Measurements from ENCODE around the gene SCAND1.
"Not testable (repeated sequence)": the region's sequence is repeated elsewhere in the genome, so short reads cannot be mapped to it uniquely, and the experiment has no call there.

Gene SCAND1

DNA sequence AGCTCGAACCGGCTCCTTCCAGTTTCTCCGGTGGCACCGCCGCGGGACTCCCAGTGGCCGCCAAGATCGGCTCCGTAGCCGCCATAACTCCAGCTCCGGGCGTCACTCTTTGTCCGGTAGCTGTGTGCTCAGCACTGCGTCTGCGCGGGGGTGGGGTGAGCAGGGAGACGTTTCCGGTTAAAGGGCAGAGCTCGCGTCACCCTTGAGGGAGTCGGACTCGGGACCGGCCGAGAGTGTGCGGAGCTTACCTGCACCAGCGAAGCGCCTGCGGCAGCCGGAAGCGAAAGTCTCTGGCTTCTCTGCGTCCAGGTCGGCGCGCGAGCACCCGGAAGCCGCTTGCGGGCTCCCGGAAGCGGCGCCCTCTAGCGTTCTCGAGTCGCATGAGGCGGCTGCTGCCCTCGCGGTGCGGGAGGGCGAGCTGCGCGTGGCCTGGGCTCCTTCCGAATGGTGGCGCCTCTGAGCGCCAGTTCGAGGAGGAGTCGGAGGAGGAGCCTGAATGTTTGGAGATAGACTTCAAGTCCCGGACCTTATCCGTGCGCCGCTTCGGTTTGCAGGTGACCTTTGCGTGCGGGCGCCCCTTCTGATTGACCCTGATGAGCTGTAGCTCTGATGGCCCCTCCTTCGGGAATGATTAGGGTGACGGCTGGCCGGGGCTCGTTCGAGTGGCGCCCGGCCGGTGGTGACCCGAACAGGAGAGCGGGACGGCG, at the start of gene SCAND1:
Gene SCAND1, minus strand, starts transcription at position 303 of the 707 bp plus-strand sequence. Its CDS starts 218 bp downstream, at position 85.
- Mint-ChIP-seq H3K9me3 (peaks cover 3% of the 10 kb centered on the region), H3K27me3 (no peaks in the 10 kb centered on the region), H3K4me1 (ENCODE audit: low read depth) (peaks cover 16% of the 10 kb centered on the region), H3K4me3 (peak within 1 kb of the TSS; percentile 99), H3K27ac (peak within 1 kb of the TSS; percentile 99), H3K36me3 (ENCODE audit: low read depth) (peaks cover 9% of the 10 kb centered on the region)

DNA sequence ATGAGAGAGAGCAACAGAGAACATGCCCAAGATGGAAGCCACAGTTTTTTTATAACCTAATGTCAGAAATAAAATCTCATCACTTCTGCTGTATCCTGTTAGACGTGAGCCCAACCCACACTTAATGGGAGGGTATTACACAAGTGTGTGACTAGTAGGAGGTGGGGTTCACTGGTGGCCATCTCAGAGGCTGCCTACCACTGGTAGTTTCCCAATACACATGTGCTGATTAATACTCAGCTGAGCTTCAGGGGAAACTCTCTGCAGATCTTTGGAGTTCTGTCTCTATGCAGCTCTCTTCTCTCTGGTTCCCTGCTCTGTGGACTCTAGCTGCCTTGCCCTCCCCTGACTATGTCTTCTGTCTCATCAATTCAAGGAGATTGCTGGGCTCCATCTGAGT, 49.7 kb upstream of the SCAND1 start:
- Mint-ChIP-seq H3K4me3 (no peak overlapping the region), H3K9me3 (peaks cover 9% of the 10 kb centered on the region), H3K27ac (no peak overlapping the region), H3K4me1 (ENCODE audit: low read depth) (no peaks in the 10 kb centered on the region), H3K36me3 (ENCODE audit: low read depth) (peaks cover 8% of the 10 kb centered on the region), H3K27me3 (peaks cover 18% of the 10 kb centered on the region)

DNA sequence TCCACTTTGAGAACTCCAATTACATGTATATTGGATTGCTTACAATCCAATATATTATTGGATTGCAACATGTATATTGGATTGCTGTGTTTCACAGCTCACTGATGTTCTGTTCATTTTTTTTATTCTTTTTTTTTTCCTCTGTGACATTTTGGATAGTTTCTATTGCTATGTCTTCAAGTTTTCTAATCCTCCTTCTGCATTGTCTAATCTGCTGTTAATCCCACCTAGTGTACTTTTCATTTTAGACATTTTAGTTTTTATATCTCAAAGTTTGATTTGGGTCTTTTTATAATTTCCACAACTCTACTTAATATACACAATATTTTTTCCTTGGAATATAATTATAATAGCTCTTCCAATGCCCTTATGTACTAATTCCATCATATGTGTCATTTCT, 48.6 kb upstream of the SCAND1 start:
- H3K27me3 Mint-ChIP-seq, result peaks cover 18% of the 10 kb centered on the region
- H3K4me1 Mint-ChIP-seq (ENCODE audit: low read depth), result no peaks in the 10 kb centered on the region
- H3K4me3 Mint-ChIP-seq, result no peak overlapping the region
- peaks cover 8% of the 10 kb centered on the region for H3K36me3 Mint-ChIP-seq (ENCODE audit: low read depth)
- no peak overlapping the region for H3K27ac Mint-ChIP-seq
- peaks cover 9% of the 10 kb centered on the region for H3K9me3 Mint-ChIP-seq

DNA sequence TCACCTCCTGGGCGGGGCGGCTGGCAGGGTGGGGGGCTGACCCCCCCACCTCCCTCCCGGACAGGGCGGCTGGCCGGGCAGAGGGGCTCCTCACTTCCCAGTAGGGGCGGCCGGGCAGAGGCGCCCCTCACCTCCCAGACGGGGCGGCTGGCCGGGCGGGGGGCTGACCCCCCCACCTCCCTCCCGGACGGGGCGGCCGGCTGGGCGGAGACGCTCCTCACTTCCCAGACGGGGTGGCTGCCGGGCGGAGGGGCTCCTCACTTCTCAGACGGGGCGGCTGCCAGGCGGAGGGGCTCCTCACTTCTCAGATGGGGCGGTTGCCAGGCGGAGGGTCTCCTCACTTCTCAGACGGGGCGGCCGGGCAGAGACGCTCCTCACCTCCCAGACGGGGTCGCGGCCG, 47.0 kb upstream of the SCAND1 start:
- H3K27ac Mint-ChIP-seq, result not testable (repeated sequence)

DNA sequence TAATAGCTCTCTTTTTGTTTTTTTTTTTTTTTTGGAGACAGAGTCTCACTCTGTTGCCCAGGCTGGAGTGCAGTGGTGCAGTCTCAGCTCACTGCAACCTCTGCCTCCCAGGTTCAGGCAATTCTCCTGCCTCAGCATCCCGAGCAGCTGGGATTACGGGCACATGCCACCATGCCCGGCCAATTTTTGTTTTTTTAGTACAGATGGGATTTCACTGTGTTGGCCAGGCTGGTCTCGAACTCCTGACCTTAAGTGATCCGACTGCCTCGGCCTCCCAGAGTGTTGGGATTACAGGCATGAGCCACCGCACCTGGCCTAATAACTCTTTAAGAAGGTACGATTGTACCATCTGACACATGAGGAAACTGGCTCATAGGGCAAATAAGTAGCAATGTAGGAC, 42.2 kb upstream of the SCAND1 start:
- not testable (repeated sequence) for H3K27ac Mint-ChIP-seq; H3K4me3 Mint-ChIP-seq; H3K9me3 Mint-ChIP-seq; H3K27me3 Mint-ChIP-seq; H3K4me1 Mint-ChIP-seq (ENCODE audit: low read depth); H3K36me3 Mint-ChIP-seq (ENCODE audit: low read depth)

More for the DNA sequence above, 47.0 kb upstream of the SCAND1 start:
- H3K27me3 Mint-ChIP-seq, result peaks cover 18% of the 10 kb centered on the region
- not testable (repeated sequence) for H3K4me1 Mint-ChIP-seq (ENCODE audit: low read depth); H3K9me3 Mint-ChIP-seq; H3K36me3 Mint-ChIP-seq (ENCODE audit: low read depth); H3K4me3 Mint-ChIP-seq

DNA sequence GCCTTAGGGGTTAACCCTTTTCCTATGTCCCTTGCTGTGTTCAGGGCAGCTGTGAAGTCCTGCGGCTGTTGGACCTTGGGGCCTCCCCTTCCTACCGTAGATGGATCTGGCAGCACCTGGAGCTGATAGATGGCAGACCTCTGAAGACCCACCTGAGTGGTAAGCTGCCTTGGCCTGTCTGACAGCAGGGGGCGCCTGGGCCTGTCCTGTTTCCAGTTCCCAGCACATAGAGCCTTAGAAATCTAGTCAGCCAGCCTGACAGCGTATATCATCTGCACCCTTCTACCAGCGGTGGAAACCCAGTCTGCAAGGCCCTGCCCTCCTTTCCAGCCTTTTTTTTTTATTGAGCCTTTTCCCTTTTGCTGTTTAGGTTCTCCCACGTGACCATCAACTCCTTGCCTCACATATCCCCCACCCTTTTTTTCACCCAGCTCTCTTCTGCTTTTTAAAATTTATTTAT, 40.7 kb upstream of the SCAND1 start:
- Mint-ChIP-seq H3K27me3 (peaks cover 5% of the 10 kb centered on the region), H3K27ac (no peak overlapping the region), H3K4me1 (ENCODE audit: low read depth) (peaks cover 5% of the 10 kb centered on the region), H3K36me3 (ENCODE audit: low read depth) (no peaks in the 10 kb centered on the region), H3K4me3 (no peak overlapping the region), H3K9me3 (no peaks in the 10 kb centered on the region)

DNA sequence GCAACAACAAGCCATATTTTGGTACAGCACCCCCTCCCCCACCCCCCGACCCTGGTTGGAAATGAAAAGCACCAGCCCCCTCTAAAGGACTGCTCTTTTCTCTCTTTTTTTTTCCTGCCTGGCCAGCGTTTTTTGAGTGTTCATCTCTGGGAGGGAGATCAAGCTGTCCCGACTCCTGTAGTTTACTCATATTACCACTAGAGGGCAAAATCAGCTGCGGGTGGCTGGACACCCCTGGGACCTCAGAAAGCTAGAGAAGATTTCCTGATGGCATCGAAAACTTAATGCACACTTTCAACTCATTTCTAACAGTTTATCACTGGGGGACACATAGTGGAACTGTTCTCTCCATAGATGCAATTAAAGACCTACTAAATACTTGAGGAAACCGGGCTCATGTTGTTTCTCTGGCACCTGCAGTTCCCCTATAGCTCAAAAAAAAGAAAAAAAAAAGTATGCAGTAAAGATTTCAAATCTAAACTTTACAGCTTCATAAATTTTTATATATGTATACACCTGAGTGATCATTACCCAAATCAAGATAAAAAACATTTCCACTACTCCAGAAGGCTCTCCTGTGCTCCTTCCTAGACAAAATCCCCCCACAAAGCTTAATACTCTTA, 38.5 kb upstream of the SCAND1 start:
- no peaks in the 10 kb centered on the region for H3K9me3 Mint-ChIP-seq
- peaks cover 5% of the 10 kb centered on the region for H3K4me1 Mint-ChIP-seq (ENCODE audit: low read depth)
- H3K4me3 Mint-ChIP-seq, result no peak overlapping the region
- no peak overlapping the region for H3K27ac Mint-ChIP-seq
- peaks cover 5% of the 10 kb centered on the region for H3K27me3 Mint-ChIP-seq
- no peaks in the 10 kb centered on the region for H3K36me3 Mint-ChIP-seq (ENCODE audit: low read depth)

DNA sequence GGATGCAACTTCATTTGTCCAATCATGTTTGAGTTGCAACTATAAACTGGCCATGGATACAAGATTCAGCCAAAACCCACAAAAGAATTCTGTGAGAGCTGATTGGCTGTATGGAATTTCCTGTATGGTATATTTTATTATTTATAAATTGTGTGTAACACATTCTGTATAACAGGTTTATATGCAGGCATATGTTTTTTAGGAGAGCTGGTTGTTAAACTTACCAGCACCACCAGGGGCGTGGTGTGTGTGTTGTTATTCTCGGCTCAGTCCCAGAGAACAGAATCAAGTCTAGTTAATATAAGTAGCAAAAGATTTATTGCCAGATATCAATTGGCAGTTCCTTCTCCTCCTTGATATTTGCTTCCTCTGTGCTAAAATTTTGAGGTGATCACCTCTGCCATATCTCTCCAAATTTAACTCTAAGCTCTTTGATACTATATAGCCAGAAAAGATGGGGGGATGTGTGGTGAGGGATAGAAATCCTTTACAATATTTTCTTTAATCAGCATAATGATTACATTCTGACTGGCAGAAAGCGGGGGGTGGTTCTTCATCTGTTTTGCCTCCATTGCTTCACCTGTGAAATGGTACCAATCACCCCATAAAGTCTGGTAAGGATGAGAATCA, 37.0 kb upstream of the SCAND1 start:
- Mint-ChIP-seq H3K9me3 (no peaks in the 10 kb centered on the region), H3K27me3 (peaks cover 5% of the 10 kb centered on the region), H3K4me1 (ENCODE audit: low read depth) (peaks cover 5% of the 10 kb centered on the region), H3K4me3 (no peak overlapping the region), H3K27ac (no peak overlapping the region), H3K36me3 (ENCODE audit: low read depth) (no peaks in the 10 kb centered on the region)

DNA sequence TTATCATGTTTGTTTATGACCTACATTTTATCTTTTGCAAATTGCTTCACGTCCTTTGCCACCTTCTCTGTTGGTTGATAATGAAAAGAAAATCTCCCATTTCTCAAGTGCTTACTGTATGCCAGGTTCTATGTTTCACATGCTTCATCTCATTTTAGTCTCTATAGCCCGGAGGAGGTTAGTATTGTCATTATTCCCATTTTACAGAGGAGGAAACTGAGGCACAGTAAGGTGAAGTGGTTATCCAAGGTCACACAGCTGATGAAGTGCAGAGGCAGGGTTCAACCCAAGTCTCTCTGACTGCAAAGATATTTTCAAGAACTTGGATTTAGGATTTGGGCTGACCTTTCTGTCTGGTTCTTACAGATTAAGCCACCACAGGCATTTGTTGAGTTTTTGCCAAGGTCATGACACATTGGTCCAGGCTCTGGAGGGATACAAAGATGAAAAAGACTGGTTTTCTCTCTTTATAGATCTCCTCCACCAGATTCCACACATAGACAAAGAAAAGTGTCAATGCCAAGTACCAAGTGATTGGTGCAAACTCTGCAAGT, 34.7 kb upstream of the SCAND1 start:
- peaks cover 5% of the 10 kb centered on the region for H3K27me3 Mint-ChIP-seq
- peaks cover 5% of the 10 kb centered on the region for H3K4me1 Mint-ChIP-seq (ENCODE audit: low read depth)
- H3K4me3 Mint-ChIP-seq, result no peak overlapping the region
- H3K9me3 Mint-ChIP-seq, result no peaks in the 10 kb centered on the region
- no peak overlapping the region for H3K27ac Mint-ChIP-seq
- no peaks in the 10 kb centered on the region for H3K36me3 Mint-ChIP-seq (ENCODE audit: low read depth)

DNA sequence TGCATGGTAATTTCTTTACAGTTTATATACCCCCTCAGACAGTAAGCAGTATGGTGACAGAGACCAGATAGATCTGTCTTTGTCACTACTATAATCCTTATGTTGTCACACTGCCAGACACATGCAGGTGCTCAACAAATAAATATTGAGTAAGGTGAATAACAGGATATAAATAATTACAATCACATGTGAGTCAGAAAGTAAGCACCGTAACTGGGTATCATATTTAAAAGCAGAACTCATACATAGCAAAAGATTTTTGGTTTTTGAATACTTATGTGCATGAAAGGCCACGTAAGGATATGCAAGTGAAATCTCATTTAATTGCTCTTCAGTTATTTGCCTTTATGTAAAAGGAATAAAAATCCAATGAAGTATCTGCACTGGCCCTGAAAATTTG, 31.5 kb upstream of the SCAND1 start:
- H3K27me3 Mint-ChIP-seq, result no peaks in the 10 kb centered on the region
- no peaks in the 10 kb centered on the region for H3K4me1 Mint-ChIP-seq (ENCODE audit: low read depth)
- no peaks in the 10 kb centered on the region for H3K9me3 Mint-ChIP-seq
- no peaks in the 10 kb centered on the region for H3K36me3 Mint-ChIP-seq (ENCODE audit: low read depth)
- H3K27ac Mint-ChIP-seq, result no peak overlapping the region
- H3K4me3 Mint-ChIP-seq, result no peak overlapping the region

DNA sequence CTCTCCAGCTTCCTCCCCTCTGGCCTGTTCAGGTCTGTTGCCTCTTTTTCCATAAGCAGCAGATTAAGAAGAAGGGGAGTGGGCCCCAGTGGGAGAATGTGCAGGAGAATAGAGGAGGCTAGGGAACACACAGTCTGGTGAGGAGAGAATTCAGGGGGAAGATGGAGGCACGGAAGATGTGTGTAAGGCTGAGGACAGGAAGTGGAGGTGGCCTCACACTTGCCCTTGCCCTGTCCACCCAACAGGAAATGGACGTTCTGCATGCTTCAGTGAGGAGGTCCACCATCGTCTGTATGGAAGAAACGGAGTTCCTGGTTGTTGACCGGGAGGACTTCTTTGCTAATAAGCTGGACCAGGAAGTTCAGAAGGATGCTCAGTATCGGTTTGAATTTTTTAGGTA, 30.1 kb upstream of the SCAND1 start:
- Mint-ChIP-seq H3K36me3 (ENCODE audit: low read depth) (no peaks in the 10 kb centered on the region), H3K9me3 (no peaks in the 10 kb centered on the region), H3K27ac (no peak overlapping the region), H3K4me3 (no peak overlapping the region), H3K4me1 (ENCODE audit: low read depth) (no peaks in the 10 kb centered on the region), H3K27me3 (no peaks in the 10 kb centered on the region)

DNA sequence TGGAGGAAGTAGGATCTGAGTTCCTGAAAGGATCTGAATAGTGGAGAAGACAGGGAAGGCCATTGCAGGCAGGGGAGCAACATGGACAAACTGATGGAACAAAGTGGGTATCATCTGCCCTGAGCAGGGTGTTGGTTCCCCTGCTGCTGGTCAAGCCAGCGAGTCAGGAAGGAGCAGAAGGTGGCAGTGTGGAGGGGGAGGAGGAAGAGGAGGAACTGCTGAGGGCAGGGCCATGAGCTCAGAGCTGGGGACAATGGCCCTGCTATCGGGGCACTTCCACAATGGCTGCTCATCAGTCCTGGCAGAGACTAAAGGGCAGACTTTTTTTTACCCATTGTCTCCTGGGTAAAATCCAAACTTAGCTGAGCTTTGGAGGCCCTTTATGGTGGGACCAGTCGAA, 27.7 kb upstream of the SCAND1 start:
- H3K9me3 Mint-ChIP-seq, result no peaks in the 10 kb centered on the region
- no peaks in the 10 kb centered on the region for H3K4me1 Mint-ChIP-seq (ENCODE audit: low read depth)
- H3K4me3 Mint-ChIP-seq, result no peak overlapping the region
- H3K27ac Mint-ChIP-seq, result no peak overlapping the region
- H3K36me3 Mint-ChIP-seq (ENCODE audit: low read depth), result no peaks in the 10 kb centered on the region
- no peaks in the 10 kb centered on the region for H3K27me3 Mint-ChIP-seq

DNA sequence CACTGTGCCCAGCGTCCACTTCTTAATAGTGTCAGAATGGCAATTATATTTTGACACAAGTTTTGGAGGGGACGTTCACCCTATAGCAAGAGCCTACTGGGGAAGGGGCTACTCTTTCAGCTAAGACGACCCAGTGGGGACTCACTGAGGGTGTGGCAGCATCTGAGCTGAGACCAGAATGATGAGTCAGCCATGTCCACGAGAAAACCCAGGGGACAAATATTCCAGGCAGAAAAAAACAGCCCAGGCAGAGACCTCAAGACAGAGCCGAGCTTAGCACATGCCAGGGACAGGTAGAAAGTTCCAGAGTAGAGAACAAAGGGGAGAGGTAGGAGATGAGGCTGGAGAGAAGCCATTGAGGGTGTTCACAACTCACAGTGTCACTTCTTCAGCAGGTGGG, 25.2 kb upstream of the SCAND1 start:
- H3K36me3 Mint-ChIP-seq (ENCODE audit: low read depth), result no peaks in the 10 kb centered on the region
- no peaks in the 10 kb centered on the region for H3K9me3 Mint-ChIP-seq
- H3K27me3 Mint-ChIP-seq, result no peaks in the 10 kb centered on the region
- no peak overlapping the region for H3K27ac Mint-ChIP-seq
- H3K4me3 Mint-ChIP-seq, result no peak overlapping the region
- H3K4me1 Mint-ChIP-seq (ENCODE audit: low read depth), result no peaks in the 10 kb centered on the region

DNA sequence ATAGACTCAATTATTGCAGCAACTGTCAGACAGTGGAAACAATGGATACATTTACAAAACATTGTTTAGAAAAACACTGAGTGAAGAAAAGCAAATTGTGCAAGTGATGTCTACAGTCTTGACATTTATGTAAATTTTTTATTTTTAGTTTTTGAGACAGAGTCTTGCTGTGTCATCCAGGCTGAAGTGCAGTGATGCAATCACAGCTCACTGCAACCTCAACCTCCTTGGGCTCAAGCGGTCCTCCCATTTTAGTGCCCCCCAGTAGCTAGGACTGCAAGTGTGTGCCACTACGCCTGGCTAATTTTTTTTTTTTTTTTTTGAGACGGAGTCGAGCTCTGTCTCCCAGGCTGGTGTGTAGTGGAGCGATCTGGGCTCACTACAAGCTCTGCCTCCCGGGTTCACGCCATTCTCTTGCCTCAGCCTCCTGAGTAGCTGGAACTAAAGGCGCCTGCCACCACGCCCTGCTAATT, 23.8 kb upstream of the SCAND1 start:
- Mint-ChIP-seq H3K4me1 (ENCODE audit: low read depth) (no peaks in the 10 kb centered on the region), H3K27me3 (no peaks in the 10 kb centered on the region), H3K36me3 (ENCODE audit: low read depth) (no peaks in the 10 kb centered on the region), H3K9me3 (no peaks in the 10 kb centered on the region), H3K27ac (no peak overlapping the region), H3K4me3 (no peak overlapping the region)
